SK-N-MC (cell line): ENCODE measurements around the gene HPCAL1.

Experiments
- DNase-seq: peaks from one replicate; pipeline ENCODE4 v3.0.0-alpha.2; 2011; ENCODE audit warnings: low read depth, low spot score
- H3K27ac ChIP-seq: fragments of 200-600 bp; sonication (generic); 2 replicates; pipeline ENCODE4 v1.5.1; 2016; ENCODE audit warnings: mixed run types
- H3K36me3 ChIP-seq: fragments of 200-600 bp; sonication (generic); 2 replicates; pipeline ENCODE4 v1.6.1; 2017; ENCODE audit warnings: antibody characterized with exemption, low read length, mixed read lengths; ENCODE audit not compliant: insufficient read depth
- H3K4me3 ChIP-seq: fragments of 200-600 bp; sonication (generic); 2 replicates; pipeline ENCODE4 v1.5.1; 2016
- H3K9ac ChIP-seq: fragments of 200-600 bp; sonication (generic); 2 replicates; pipeline ENCODE4 v1.8.0; 2017; ENCODE audit warnings: mixed run types, mixed read lengths; ENCODE audit not compliant: insufficient read length
- H3K9me3 ChIP-seq: fragments of 200-600 bp; sonication (generic); 2 replicates; pipeline ENCODE4 v1.6.1; 2017; ENCODE audit warnings: low read depth, mild to moderate bottlenecking, antibody characterized with exemption, low read length, moderate library complexity, mixed read lengths
- EZH2 ChIP-seq: fragments of 200-600 bp; sonication (generic); IDR thresholded peaks from one replicate; pipeline ENCODE4 v1.6.1; 2017; ENCODE audit warnings: antibody characterized with exemption
- FOXP2 ChIP-seq: optimal IDR thresholded peaks from 2 replicates; pipeline ENCODE3; 2011; ENCODE audit warnings: mild to moderate bottlenecking, moderate library complexity; ENCODE audit not compliant: insufficient read depth; ENCODE audit errors: extremely low read length, control extremely low read depth
- POLR2AphosphoS5 ChIP-seq: IDR thresholded peaks from 2 replicates; pipeline ENCODE4 v1.6.1; 2012; ENCODE audit warnings: mild to moderate bottlenecking, low read depth, low read length, borderline replicate concordance

HPCAL1 gene

DNA sequence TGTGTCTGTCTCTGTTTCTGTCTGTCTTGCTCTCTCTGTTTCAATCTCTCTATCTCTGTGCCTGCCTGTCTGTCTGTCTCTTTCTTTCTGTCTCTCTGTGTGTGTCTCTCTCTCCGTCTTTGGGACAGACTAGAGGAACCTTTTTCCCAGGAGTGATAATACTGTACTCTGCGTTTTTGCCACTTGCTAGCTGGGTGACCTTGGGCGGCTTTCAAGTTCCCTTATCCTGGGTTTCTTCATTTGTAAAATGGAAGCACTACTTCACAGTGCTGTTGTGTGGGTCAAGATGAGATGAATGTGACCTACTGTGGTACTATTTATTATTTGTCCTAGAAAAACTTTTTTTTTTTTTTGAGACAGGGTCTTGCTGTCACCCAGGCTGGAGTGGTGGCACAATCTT is 42.4 kb downstream of the HPCAL1 start:
- Histone ChIP-seq H3K36me3 (no peaks in the 10 kb centered on the region), H3K27ac (no peak overlapping the region), H3K4me3 (no peak overlapping the region), H3K9ac (peak overlapping the region; percentile 39), H3K9me3 (no peaks in the 10 kb centered on the region)
- TF ChIP-seq POLR2AphosphoS5 (no peak), EZH2 (no peak), FOXP2 (no peak)
- DNase-seq = no peak

DNA sequence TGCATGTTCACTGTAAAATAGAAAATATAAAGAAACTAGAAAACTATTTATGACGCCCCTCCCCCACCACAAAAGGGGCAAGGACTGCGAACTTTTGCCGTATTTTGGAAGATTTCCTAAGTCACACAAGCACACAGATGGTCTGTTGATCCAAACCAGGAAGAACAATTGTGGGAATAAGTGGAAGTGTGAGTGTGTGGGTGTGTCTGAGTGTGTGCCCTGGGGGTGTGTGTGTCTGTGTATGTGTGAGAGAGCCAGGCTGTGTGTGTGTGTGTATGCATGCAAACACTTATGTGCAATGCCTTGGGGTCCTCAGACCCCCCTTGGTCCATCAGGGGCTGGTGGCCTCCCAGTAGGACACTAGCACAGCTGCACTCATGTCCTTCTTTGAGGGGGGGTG is 43.1 kb downstream of the HPCAL1 start:
- Histone ChIP-seq H3K9ac (no peak overlapping the region), H3K9me3 (no peaks in the 10 kb centered on the region), H3K27ac (no peak overlapping the region), H3K36me3 (no peaks in the 10 kb centered on the region), H3K4me3 (no peak overlapping the region)
- DNase-seq = no peak
- TF ChIP-seq EZH2 = no peak
- TF ChIP-seq POLR2AphosphoS5 = no peak
- TF ChIP-seq FOXP2 = no peak

DNA sequence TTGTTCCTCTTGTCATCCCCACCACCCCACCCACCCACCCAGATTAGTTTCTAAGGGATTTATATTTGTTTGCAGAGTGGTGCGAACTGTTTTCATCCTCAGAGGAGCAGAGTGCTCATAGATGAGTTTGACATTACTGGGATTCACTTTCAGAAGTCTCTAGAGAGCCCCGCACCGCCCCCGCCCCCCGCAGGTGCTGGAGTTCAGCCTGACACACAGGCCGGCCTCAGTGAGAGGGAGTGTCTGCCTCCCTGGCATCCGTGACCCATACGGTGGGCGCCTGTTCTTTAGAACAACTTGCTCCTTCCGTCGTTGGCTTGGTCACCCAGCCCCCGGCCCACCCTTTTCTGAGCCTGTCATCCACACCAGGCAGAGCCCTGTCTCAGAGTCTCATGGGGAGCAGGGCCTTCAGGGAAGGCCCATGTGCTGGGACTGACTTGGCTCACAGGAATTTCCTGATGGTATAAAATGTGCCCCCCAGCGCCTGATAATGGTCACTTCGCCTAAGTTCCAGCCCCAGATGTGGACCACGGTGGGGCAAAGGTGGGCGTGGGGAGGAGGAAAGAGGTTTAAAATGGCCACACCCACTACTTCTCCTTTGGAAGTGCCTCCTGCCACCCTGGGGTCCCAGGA is 44.3 kb downstream of the HPCAL1 start:
- Histone ChIP-seq H3K27ac (no peak overlapping the region), H3K36me3 (no peaks in the 10 kb centered on the region), H3K9ac (no peak overlapping the region), H3K4me3 (no peak overlapping the region), H3K9me3 (no peaks in the 10 kb centered on the region)
- no peak for DNase-seq
- TF ChIP-seq FOXP2 = no peak
- no peak for TF ChIP-seq POLR2AphosphoS5
- no peak for TF ChIP-seq EZH2

DNA sequence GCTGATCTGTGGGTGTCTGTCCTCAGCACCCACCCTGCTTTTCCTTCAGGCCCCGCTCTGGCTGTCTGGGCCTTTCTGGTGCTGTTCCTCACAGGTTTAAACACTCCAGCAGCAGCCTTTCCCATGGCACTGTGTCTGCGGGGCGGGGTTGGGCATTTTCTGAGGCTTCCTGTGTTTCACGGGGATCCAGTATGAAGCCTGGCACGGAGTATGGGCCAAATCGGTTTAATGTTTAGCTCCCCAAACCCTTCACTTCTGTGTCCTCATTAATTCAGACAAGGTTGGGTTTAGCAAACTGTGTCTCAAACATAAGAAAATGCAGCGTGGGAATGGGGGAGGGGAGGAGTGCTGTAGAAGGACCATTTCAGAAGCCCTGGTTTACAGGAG is 44.9 kb downstream of the HPCAL1 start:
- H3K27ac ChIP-seq = no peak overlapping the region
- DNase-seq = no peak
- no peaks in the 10 kb centered on the region for H3K36me3 ChIP-seq
- no peaks in the 10 kb centered on the region for H3K9me3 ChIP-seq
- TF ChIP-seq POLR2AphosphoS5 = no peak
- H3K9ac ChIP-seq = no peak overlapping the region
- H3K4me3 ChIP-seq = no peak overlapping the region

DNA sequence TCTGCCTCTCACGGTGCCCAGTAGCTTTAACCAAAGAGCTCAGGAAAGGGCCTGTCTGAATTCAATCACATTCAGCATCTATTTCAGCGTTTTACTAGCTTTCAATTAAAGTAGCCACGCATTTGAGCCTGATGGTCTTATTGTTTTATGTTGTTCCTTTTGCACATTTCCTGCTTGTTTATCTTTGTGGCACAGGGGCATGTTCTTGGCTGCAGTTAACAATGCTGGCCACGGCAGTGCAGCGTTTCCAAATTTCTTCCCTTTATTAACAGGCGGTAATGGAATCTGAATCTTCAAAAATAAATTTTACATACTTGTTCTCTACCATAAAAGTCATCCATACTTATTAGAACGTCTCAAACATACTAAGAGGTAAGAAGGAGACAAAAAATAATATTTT is 46.2 kb downstream of the HPCAL1 start:
- no peak for TF ChIP-seq POLR2AphosphoS5
- Histone ChIP-seq H3K9ac (no peak overlapping the region), H3K27ac (no peak overlapping the region)

DNA sequence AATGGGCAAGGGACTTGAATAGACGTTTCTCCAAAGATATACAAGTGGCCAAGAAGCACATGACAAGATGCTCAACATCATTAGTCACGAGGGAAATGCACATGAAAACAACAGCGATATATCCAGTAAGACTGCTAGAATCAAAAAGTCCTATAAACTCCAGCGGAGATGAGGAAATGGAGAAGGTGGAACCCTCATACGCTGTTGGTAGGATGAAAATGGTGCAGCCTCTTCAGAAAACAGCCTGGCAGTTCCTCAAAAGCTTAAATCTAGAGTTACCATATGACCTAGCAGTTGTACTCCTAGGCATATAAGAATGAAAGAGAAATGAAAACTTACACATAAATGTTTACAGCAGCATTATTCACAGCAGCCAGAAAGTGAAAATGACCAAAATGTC is 48.1 kb downstream of the HPCAL1 start:
- Histone ChIP-seq H3K36me3 (no peaks in the 10 kb centered on the region), H3K9ac (no peak overlapping the region), H3K4me3 (no peak overlapping the region), H3K9me3 (no peaks in the 10 kb centered on the region), H3K27ac (no peak overlapping the region)
- no peak for TF ChIP-seq POLR2AphosphoS5
- TF ChIP-seq FOXP2 = no peak
- DNase-seq = no peak

More for the DNA sequence above, 46.2 kb downstream of the HPCAL1 start:
- Histone ChIP-seq H3K4me3 (no peak overlapping the region), H3K36me3 (no peaks in the 10 kb centered on the region), H3K9me3 (no peaks in the 10 kb centered on the region)
- DNase-seq = no peak

DNA sequence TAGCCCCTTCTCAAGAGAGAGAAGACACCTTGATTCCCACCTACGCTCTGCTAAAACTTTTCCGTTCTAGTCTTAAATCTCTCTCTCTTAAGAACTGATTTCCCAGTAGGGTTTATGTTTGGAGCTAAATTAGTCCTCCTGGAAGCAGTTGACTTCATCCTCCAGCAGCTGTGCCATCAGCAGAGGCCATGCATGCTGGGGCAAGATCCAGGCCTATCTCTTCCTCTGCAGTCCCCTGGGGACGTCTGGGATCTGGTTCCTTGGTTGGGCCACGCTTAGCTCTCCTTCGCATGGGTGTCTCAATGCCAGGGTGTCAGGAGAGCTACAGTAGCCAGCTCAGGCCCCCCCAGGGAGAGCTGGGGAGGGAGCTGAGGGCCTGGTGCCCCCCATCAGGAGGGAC is 49.7 kb downstream of the HPCAL1 start:
- no peak overlapping the region for H3K9ac ChIP-seq
- TF ChIP-seq FOXP2 (no peak), POLR2AphosphoS5 (no peak), EZH2 (no peak)
- H3K27ac ChIP-seq = no peak overlapping the region
- H3K36me3 ChIP-seq = no peaks in the 10 kb centered on the region
- DNase-seq = no peak
- H3K9me3 ChIP-seq = no peaks in the 10 kb centered on the region
- no peak overlapping the region for H3K4me3 ChIP-seq

DNA sequence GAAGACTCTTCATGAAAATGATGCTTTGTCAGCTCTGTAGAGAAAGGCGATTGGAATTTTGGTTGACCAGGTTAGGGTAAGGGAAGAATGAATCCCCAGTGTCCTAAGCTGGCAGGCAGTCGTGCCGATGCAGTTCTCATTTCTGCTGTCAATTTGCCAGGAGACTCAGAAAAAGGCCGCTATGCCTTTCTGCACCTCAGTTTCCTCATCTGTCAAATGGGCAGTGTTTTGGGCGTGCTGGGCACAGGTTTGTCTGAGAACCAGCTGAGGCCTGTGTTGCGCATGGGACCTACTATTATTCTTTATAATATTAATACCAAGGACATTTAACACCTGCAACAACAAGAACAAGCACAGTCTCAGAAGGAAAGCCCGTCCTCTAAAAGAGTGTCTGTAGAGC is 50.3 kb downstream of the HPCAL1 start:
- Histone ChIP-seq H3K9me3 (no peaks in the 10 kb centered on the region), H3K4me3 (no peak overlapping the region), H3K9ac (no peak overlapping the region), H3K27ac (no peak overlapping the region), H3K36me3 (no peaks in the 10 kb centered on the region)
- no peak for DNase-seq
- TF ChIP-seq FOXP2 (no peak), POLR2AphosphoS5 (no peak), EZH2 (no peak)

DNA sequence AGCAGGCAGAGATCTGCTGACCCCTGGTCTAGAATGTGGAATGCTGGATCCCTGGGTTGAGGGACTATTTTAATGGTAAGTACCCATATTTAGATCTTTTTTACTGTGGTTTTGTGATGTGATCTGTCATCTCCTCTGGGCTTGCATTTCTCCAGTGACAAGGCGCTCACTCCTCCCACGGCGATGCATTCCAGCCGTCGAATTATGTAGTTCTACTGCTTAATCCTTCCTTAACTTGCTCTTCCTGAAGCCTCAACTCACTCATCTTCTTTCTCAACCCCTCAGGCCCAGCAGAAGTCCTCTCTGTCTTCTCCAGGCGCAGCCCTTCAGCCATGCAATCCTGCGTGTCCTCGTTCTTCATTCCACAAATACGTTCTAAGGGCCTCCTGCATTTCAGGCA is 51.2 kb downstream of the HPCAL1 start:
- TF ChIP-seq POLR2AphosphoS5 (no peak), EZH2 (no peak), FOXP2 (no peak)
- Histone ChIP-seq H3K27ac (no peak overlapping the region), H3K36me3 (no peaks in the 10 kb centered on the region), H3K9ac (no peak overlapping the region), H3K4me3 (no peak overlapping the region), H3K9me3 (no peaks in the 10 kb centered on the region)
- no peak for DNase-seq

DNA sequence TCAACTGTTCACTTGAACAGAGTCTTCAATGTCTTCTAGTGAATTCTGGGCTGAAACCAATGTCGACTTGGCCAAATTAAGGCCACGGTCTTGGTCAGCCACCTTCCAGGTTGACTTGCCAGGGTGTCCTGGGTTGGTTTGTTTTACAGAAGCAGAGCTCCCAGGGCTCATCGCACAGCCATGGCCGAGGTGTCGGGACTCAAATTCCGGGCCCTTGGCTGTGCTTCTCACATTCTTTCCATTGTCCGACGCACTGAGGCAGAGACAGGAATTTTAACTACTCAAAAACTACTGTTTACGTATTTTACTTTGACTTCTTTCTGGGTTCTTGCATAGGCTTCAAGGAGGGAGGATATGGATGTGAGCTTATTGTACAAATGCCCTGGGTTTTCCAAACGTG is 51.7 kb downstream of the HPCAL1 start:
- Histone ChIP-seq H3K36me3 (no peaks in the 10 kb centered on the region), H3K9ac (no peak overlapping the region), H3K4me3 (no peak overlapping the region), H3K27ac (no peak overlapping the region), H3K9me3 (no peaks in the 10 kb centered on the region)
- DNase-seq = no peak
- TF ChIP-seq POLR2AphosphoS5 = no peak
- TF ChIP-seq EZH2 = no peak
- no peak for TF ChIP-seq FOXP2
